Sigmoid colon (tissue), 7 donors: ENCODE measurements around the gene MYO3A. TPM values are rescaled to one million over a fixed set of nuclear protein-coding genes. Genes with fewer than 3 reads are reported as not detected.

Source experiments
- DNase-seq: peaks from one replicate; pipeline ENCODE4 v3.0.0-alpha.2; 2019
- H3K27ac ChIP-seq, 4 donors: fragments of 200-600 bp; sonication (generic); one replicate each; pipeline ENCODE4 v1.5.1; 2016 to 2019; ENCODE audit warnings: mild to moderate bottlenecking in 1 of 4
- H3K27me3 ChIP-seq, 3 donors: fragments of 200-600 bp; sonication (generic); one replicate each; pipeline ENCODE4 v1.5.1; 2019; ENCODE audit warnings: mild to moderate bottlenecking in 1 of 3
- H3K36me3 ChIP-seq, 4 donors: fragments of 200-600 bp; sonication (generic); one replicate each; pipeline ENCODE4 v1.5.1; 2016 to 2019
- H3K4me1 ChIP-seq, 4 donors: fragments of 200-600 bp; sonication (generic); one replicate each; pipeline ENCODE4 v1.5.1; 2017 to 2019
- H3K4me3 ChIP-seq, 4 donors: fragments of 200-600 bp; sonication (generic); one replicate each; pipeline ENCODE4 v1.5.1; 2017 to 2019; ENCODE audit warnings: mild to moderate bottlenecking in 2 of 4, moderate library complexity in 1 of 4
- H3K9me3 ChIP-seq, 4 donors: fragments of 200-600 bp in 3 of 4; sonication (generic) in 3 of 4; one replicate each; pipeline versions ENCODE4 v1.5.1 to v1.6.1; 2013 to 2019
- EP300 ChIP-seq, 4 donors: sonication (generic); formaldehyde crosslinking; IDR thresholded peaks; one replicate each; pipeline ENCODE4 v1.6.1; 2017; ENCODE audit warnings: antibody characterized with exemption in 4 of 4
- POLR2A ChIP-seq, 2 donors: fragments of 450-650 bp; IDR thresholded peaks; one replicate each; pipeline ENCODE4 v1.6.1; 2016; ENCODE audit warnings: antibody characterized with exemption in 2 of 2, mild to moderate bottlenecking in 2 of 2, moderate library complexity in 2 of 2
- POLR2AphosphoS5 ChIP-seq, 4 donors: sonication (generic); formaldehyde crosslinking; IDR thresholded peaks; one replicate each; pipeline ENCODE4 v1.6.1; 2017; ENCODE audit warnings: antibody characterized with exemption in 4 of 4
- WGBS, 2 donors: extraction: QIAGEN DNeasy Blood & Tissue Kit; methylation state at CpG; one replicate each; pipeline ENCODE4 v1.1.7; 2013; 5-methylcytosine and 5-hydroxymethylcytosine counted together
- intact Hi-C: fragments of 100-400 bp; cut with DNase I; formaldehyde crosslinking; loops from one replicate; pipeline ENCODE4 v1.15.1; 2023
- polyA plus RNA-seq, 3 donors: library from polyadenylated mRNA; stranded (reverse); fragments of 200-250 nt; gene quantifications; one replicate each; pipeline ENCODE4 v1.2.3, GENCODE V29; 2013
- total RNA-seq, 4 donors: library from RNA; depleted of rRNA; stranded (reverse); fragments of >200 nt; gene quantifications; one replicate each; pipeline ENCODE4 v1.1.0, GENCODE V29; 2016
- TF ChIP-seq, protein P1 (sequence below), 4 experiments: fragments of 450-650 bp in 3 of 4; fragments of 200-600 bp in 1 of 4; IDR thresholded peaks; one replicate each; pipeline ENCODE4 v1.5.1; 2016 to 2019; ENCODE audit warnings: antibody characterized with exemption in 4 of 4, mild to moderate bottlenecking in 3 of 4, moderate library complexity in 2 of 4
- donor health status: healthy with polysubstance abuse.
- donor health status: Bipolar disorder and iron deficiency.
- donor health status: healthy.

MYO3A gene
- total and polyA plus RNA-seq, 7 donors = 0.33 to 0.71 (median 0.54) TPM; not detected in 4

DNA sequence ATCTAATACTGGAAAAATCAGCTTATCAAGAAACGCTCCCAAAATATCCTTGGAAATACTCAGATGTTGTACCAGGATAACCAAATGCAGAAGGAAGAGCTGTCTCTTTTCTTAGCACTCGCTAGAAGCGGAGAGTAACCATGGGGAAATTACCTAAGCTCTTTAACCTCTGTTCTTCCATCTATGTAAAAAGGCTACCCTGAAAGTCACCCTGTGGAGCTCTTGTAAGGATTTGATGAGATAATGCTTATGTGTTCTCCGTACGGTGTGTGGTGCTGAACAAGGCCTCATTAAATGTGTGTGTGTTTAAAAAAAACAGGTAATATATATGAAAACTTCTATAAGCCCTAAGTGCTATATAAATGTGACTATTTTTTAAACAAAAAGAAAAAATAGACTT, 38.2 kb upstream of the MYO3A start:
- Histone ChIP-seq H3K9me3 (peaks cover 0 to 5% (median 0%) of the 10 kb centered on the region in 4 donors), H3K4me1 (no peaks in the 10 kb centered on the region), H3K27me3 (no peaks in the 10 kb centered on the region), H3K36me3 (no peaks in the 10 kb centered on the region), H3K4me3 (no peak overlapping the region), H3K27ac (no peak overlapping the region)
- intact Hi-C loops = no loop called here
- no peak for TF ChIP-seq EP300 (IDR thresholded peaks at IDR 0.05)
- no peak for TF ChIP-seq POLR2A (IDR thresholded peaks at IDR 0.05)
- TF ChIP-seq POLR2AphosphoS5 (IDR thresholded peaks at IDR 0.05) = no peak
- TF ChIP-seq, protein P1, sequence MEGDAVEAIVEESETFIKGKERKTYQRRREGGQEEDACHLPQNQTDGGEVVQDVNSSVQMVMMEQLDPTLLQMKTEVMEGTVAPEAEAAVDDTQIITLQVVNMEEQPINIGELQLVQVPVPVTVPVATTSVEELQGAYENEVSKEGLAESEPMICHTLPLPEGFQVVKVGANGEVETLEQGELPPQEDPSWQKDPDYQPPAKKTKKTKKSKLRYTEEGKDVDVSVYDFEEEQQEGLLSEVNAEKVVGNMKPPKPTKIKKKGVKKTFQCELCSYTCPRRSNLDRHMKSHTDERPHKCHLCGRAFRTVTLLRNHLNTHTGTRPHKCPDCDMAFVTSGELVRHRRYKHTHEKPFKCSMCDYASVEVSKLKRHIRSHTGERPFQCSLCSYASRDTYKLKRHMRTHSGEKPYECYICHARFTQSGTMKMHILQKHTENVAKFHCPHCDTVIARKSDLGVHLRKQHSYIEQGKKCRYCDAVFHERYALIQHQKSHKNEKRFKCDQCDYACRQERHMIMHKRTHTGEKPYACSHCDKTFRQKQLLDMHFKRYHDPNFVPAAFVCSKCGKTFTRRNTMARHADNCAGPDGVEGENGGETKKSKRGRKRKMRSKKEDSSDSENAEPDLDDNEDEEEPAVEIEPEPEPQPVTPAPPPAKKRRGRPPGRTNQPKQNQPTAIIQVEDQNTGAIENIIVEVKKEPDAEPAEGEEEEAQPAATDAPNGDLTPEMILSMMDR (IDR thresholded peaks at IDR 0.05) = no peak
- no peak for DNase-seq
- WGBS, 2 donors = 77 to 87% methylated on average over 5 of the region's 5 CpGs

DNA sequence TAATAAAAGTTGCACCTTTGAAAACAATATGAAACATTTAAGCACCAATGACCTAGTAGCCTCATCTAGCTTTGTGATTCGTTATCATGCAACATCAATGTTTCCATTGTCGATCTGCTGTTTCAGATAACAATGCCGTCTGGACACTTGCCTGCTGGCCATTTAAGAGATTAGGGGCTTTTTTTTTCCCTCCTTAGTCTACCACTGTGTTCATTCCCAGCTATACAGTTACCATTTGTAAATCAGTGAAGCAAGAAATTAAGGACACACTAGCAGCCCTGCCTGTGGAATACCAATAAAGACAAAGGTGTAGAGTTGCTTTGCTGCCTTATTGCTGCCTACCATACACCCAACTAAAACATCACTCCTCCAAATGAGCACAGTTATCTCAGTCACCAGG, 37.6 kb upstream of the MYO3A start:
- no peak for TF ChIP-seq POLR2A (IDR thresholded peaks at IDR 0.05)
- TF ChIP-seq POLR2AphosphoS5 (IDR thresholded peaks at IDR 0.05) = no peak
- TF ChIP-seq EP300 (IDR thresholded peaks at IDR 0.05) = no peak
- TF ChIP-seq, protein P1 (IDR thresholded peaks at IDR 0.05) = no peak
- Histone ChIP-seq H3K9me3 (peaks cover 0 to 3% (median 0%) of the 10 kb centered on the region in 4 donors), H3K4me1 (no peaks in the 10 kb centered on the region), H3K27ac (no peak overlapping the region), H3K36me3 (no peaks in the 10 kb centered on the region), H3K4me3 (no peak overlapping the region), H3K27me3 (no peaks in the 10 kb centered on the region)
- DNase-seq = no peak
- 25 to 66% methylated on average over 3 of the region's 3 CpGs for WGBS, 2 donors
- intact Hi-C loops = no loop called here

DNA sequence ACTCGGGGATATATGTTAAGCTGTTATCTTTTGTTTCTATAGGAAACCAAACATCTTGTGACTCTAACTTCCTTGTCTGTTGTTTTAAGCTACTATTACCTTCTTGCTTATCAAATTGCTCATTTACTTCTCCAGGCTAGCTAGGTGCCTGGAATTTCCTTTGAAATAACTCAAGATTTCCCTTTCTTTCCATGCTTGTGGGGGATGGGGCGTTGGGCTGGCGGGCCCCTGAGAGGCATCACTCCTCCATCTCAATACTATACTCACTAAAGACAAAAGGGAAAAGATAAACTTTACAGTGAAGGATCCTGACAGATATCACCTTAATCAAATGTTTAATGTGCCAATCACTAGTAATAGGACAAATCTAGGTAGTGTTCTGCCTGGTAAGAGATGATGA, 34.7 kb upstream of the MYO3A start:
- TF ChIP-seq POLR2AphosphoS5 (IDR thresholded peaks at IDR 0.05) (no peak), POLR2A (IDR thresholded peaks at IDR 0.05) (no peak), EP300 (IDR thresholded peaks at IDR 0.05) (no peak)
- TF ChIP-seq, protein P1 (IDR thresholded peaks at IDR 0.05) = no peak
- no peaks in the 10 kb centered on the region for H3K36me3 ChIP-seq
- H3K27ac ChIP-seq = no peak overlapping the region
- intact Hi-C loops = no loop called here
- no peaks in the 10 kb centered on the region for H3K9me3 ChIP-seq
- 55 to 74% methylated on average over 3 of the region's 3 CpGs for WGBS, 2 donors
- no peak overlapping the region for H3K4me3 ChIP-seq
- no peak for DNase-seq
- no peaks in the 10 kb centered on the region for H3K27me3 ChIP-seq
- no peaks in the 10 kb centered on the region for H3K4me1 ChIP-seq

DNA sequence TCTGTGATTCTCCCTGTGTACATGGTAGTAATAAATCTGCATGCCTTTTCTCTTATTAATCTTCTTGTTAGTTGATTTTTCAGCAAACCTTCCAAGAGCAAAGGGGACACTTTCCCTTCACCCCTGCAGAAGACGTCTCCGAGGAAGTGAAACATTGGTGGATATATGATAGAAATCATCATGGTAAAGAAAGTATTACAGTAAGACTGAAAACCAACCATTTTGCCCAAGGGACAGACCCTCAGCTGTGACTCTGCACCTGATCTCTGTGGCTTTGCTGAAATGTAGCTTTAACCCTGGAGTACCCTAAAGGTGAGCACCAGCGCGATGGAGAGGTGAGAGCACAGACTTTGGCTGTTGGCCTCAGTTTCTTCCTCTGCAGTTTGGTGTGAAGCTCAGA, 32.8 kb upstream of the MYO3A start:
- WGBS, 2 donors = 77 to 90% methylated on average over 4 of the region's 4 CpGs
- Histone ChIP-seq H3K4me3 (no peak overlapping the region), H3K36me3 (no peaks in the 10 kb centered on the region), H3K9me3 (no peaks in the 10 kb centered on the region), H3K27ac (no peak overlapping the region), H3K4me1 (no peaks in the 10 kb centered on the region), H3K27me3 (no peaks in the 10 kb centered on the region)
- no peak for DNase-seq
- TF ChIP-seq EP300 (IDR thresholded peaks at IDR 0.05) (no peak), POLR2A (IDR thresholded peaks at IDR 0.05) (no peak), POLR2AphosphoS5 (IDR thresholded peaks at IDR 0.05) (no peak)
- TF ChIP-seq, protein P1 (IDR thresholded peaks at IDR 0.05) = no peak
- intact Hi-C loops = no loop called here

DNA sequence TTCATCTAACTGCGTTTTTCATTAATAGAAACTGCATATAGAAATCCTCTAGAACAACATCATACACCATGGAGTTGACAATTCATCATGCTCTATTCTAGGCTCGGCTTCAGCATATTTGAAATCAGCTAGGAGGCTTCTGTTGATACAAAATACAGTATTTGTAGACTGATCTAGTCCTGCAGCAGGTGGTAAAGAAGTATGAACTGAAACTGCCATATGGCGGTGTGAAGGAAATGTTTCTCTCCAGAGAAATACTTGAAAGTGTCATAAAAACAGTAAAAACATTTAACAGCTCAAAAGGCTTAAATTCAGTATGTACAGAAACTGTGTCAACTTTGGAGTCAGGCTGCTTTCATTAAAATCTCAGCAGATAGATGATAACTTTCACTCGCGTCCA, 32.0 kb upstream of the MYO3A start:
- H3K9me3 ChIP-seq = no peaks in the 10 kb centered on the region
- H3K27ac ChIP-seq = no peak overlapping the region
- TF ChIP-seq, protein P1 (IDR thresholded peaks at IDR 0.05) = no peak
- TF ChIP-seq POLR2AphosphoS5 (IDR thresholded peaks at IDR 0.05) (no peak), EP300 (IDR thresholded peaks at IDR 0.05) (no peak), POLR2A (IDR thresholded peaks at IDR 0.05) (no peak)
- H3K36me3 ChIP-seq = no peaks in the 10 kb centered on the region
- intact Hi-C loops = no loop called here
- no peaks in the 10 kb centered on the region for H3K27me3 ChIP-seq
- DNase-seq = no peak
- no peaks in the 10 kb centered on the region for H3K4me1 ChIP-seq
- H3K4me3 ChIP-seq = no peak overlapping the region
- 52 to 60% methylated on average over 5 of the region's 5 CpGs for WGBS, 2 donors
